NCI-H1930 (cell line): ENCODE measurements around the gene TSSC4.
"Not testable (repeated sequence)": the region's sequence is repeated elsewhere in the genome, so short reads cannot be mapped to it uniquely, and the experiment has no call there.

Experiments
- DNase-seq, 2 experiments: peaks; one replicate each; lab custom pipeline; 2025; lab: John Stamatoyannopoulos, UW

TSSC4 gene

GRCh38 chr11:2400069-2400761 is at the start of gene TSSC4:
TSSC4 (plus strand) TSS chr11:2400750; CDS start chr11:2402634, 1,884 bp downstream.
- DNase-seq: peak; percentile 100

- no peak for DNase-seq
These were observed 48.8 kb upstream of the TSSC4 start for GRCh38 chr11:2351701-2352100.

GRCh38 chr11:2352420-2352819 is 48.1 kb upstream of the TSSC4 start:
- no peak for DNase-seq

- no peak for DNase-seq
These were observed 45.4 kb upstream of the TSSC4 start for GRCh38 chr11:2355000-2355644.

- no peak for DNase-seq
These were observed 43.3 kb upstream of the TSSC4 start for GRCh38 chr11:2357246-2357645.

- not testable (repeated sequence) for DNase-seq
These were observed 42.9 kb upstream of the TSSC4 start for GRCh38 chr11:2357651-2358050.

GRCh38 chr11:2358754-2359442 is 41.7 kb upstream of the TSSC4 start:
- no peak for DNase-seq

GRCh38 chr11:2359557-2359956 is 41.0 kb upstream of the TSSC4 start:
- DNase-seq: no peak

- DNase-seq: no peak
These were observed 40.4 kb upstream of the TSSC4 start for GRCh38 chr11:2360081-2360642.

- DNase-seq: no peak
These were observed 39.0 kb upstream of the TSSC4 start for GRCh38 chr11:2361565-2361964.

- no peak for DNase-seq
These were observed 38.1 kb upstream of the TSSC4 start for GRCh38 chr11:2362414-2362813.

GRCh38 chr11:2363130-2363529 is 37.4 kb upstream of the TSSC4 start:
- DNase-seq: no peak

- no peak for DNase-seq
These were observed 36.8 kb upstream of the TSSC4 start for GRCh38 chr11:2363577-2364370.

GRCh38 chr11:2364386-2364785 is 36.2 kb upstream of the TSSC4 start:
- not testable (repeated sequence) for DNase-seq

- DNase-seq: no peak
These were observed 34.9 kb upstream of the TSSC4 start for GRCh38 chr11:2365571-2366210.

GRCh38 chr11:2366276-2366675 is 34.3 kb upstream of the TSSC4 start:
- DNase-seq: no peak

- DNase-seq: peak in 1 of 2 experiments; percentile 16
These were observed 33.8 kb upstream of the TSSC4 start for GRCh38 chr11:2366733-2367132.

GRCh38 chr11:2367266-2368160 is 33.0 kb upstream of the TSSC4 start:
- DNase-seq: no peak

- no peak for DNase-seq
These were observed 32.2 kb upstream of the TSSC4 start for GRCh38 chr11:2368178-2368850.

- DNase-seq: no peak
These were observed 31.7 kb upstream of the TSSC4 start for GRCh38 chr11:2368851-2369180.
